ENCODE results near the gene TMC3.

TMC3 gene

GRCh38 chr15:81297603-81298575, 76.1 kb downstream of the TMC3 start:
- no peak for DNase-seq

GRCh38 chr15:81297147-81297572, 76.9 kb downstream of the TMC3 start:
- DNase-seq: no peak

GRCh38 chr15:81296673-81297072, 77.3 kb downstream of the TMC3 start:
- peak; percentile 40 for DNase-seq

GRCh38 chr15:81296186-81296585, 77.8 kb downstream of the TMC3 start:
- no peak for DNase-seq

- no peak for DNase-seq
Measured at GRCh38 chr15:81295486-81296121, 78.4 kb downstream of the TMC3 start.

GRCh38 chr15:81294516-81294880, 79.5 kb downstream of the TMC3 start:
- no peak for DNase-seq

- peak; percentile 56 for DNase-seq
Measured at GRCh38 chr15:81293728-81294515, 80.1 kb downstream of the TMC3 start.

- no peak for DNase-seq
Measured at GRCh38 chr15:81292523-81293001, 81.5 kb downstream of the TMC3 start.

- DNase-seq: no peak
Measured at GRCh38 chr15:81291916-81292522, 82.0 kb downstream of the TMC3 start.

GRCh38 chr15:81289910-81290309, 84.1 kb downstream of the TMC3 start:
- no peak for DNase-seq

- no peak for DNase-seq
Measured at GRCh38 chr15:81288616-81289015, 85.4 kb downstream of the TMC3 start.

GRCh38 chr15:81288040-81288439, 86.0 kb downstream of the TMC3 start:
- DNase-seq: no peak

- DNase-seq: no peak
Measured at GRCh38 chr15:81286621-81287121, 87.3 kb downstream of the TMC3 start.

GRCh38 chr15:81285461-81285860, 88.6 kb downstream of the TMC3 start:
- DNase-seq: no peak

GRCh38 chr15:81284256-81285031, 89.6 kb downstream of the TMC3 start:
- no peak for DNase-seq

GRCh38 chr15:81282911-81283310, 91.1 kb downstream of the TMC3 start:
- no peak for DNase-seq

- no peak for DNase-seq
Measured at GRCh38 chr15:81282606-81282895, 91.5 kb downstream of the TMC3 start.

GRCh38 chr15:81281766-81282605, 92.0 kb downstream of the TMC3 start:
- DNase-seq: no peak

GRCh38 chr15:81281456-81281735, 92.6 kb downstream of the TMC3 start:
- DNase-seq: no peak
